SK-N-SH (cell line): ENCODE measurements around the gene CEP170. TPM values are rescaled to one million over a fixed set of nuclear protein-coding genes. Genes with fewer than 3 reads are reported as not detected.

Experiments used
- CTCF ChIA-PET: fragments of 300-600, 350-600 bp; formaldehyde crosslinking; extraction: SDS; loops from one replicate; lab custom pipeline; 2021; lab: Yijun Ruan, JAX
- POLR2A ChIA-PET: fragments of 350-600 bp; sonication (Branson Sonifier 250); formaldehyde crosslinking; extraction: SDS; loops from one replicate; lab custom pipeline; 2020; ENCODE audit warnings: antibody characterized with exemption, inconsistent platforms; lab: Yijun Ruan, JAX
- DNase-seq: peaks from one replicate; pipeline ENCODE4 v3.0.0; 2012
- H2AFZ ChIP-seq: fragments of 200-600 bp; sonication (generic); 2 replicates; pipeline ENCODE4 v1.8.1; 2016; ENCODE audit warnings: antibody characterized with exemption, mild to moderate bottlenecking, low read depth
- H3F3A ChIP-seq: fragments of 200-600 bp; sonication (generic); replicated peaks from 2 replicates; pipeline ENCODE3; 2016; ENCODE audit warnings: antibody characterized with exemption, mild to moderate bottlenecking; ENCODE audit not compliant: insufficient read depth
- H3K27ac ChIP-seq, 2 experiments: fragments of 200-500 bp in 1 of 2; fragments of 200-600 bp in 1 of 2; sonication (Bioruptor generic) in 1 of 2; sonication (generic), shearing (Covaris generic) in 1 of 2; 2 replicates each; pipeline versions ENCODE4 v1.5.1 to v1.6.1; 2014 to 2016; ENCODE audit warnings: low read depth in 2 of 2, inconsistent platforms in 1 of 2, low read length in 1 of 2, mild to moderate bottlenecking in 1 of 2, mixed read lengths in 1 of 2
- H3K27me3 ChIP-seq: fragments of 200-600 bp; sonication (generic), shearing (Covaris generic); 2 replicates; pipeline ENCODE4 v1.6.1; 2016; ENCODE audit warnings: mixed run types; ENCODE audit not compliant: insufficient read depth
- H3K36me3 ChIP-seq, 2 experiments: fragments of 200-500 bp in 1 of 2; fragments of 200-600 bp in 1 of 2; sonication (Bioruptor generic) in 1 of 2; sonication (generic) in 1 of 2; replicated peaks in 1 of 2; 2 replicates each; pipeline versions ENCODE3 to v1.5.1; 2014 to 2016; ENCODE audit warnings: low read length in 1 of 2, mild to moderate bottlenecking in 1 of 2; ENCODE audit not compliant: insufficient read depth in 2 of 2, control insufficient read depth in 1 of 2
- H3K4me1 ChIP-seq, 2 experiments: fragments of 200-500 bp in 1 of 2; fragments of 200-600 bp in 1 of 2; sonication (Bioruptor generic) in 1 of 2; sonication (generic), shearing (Covaris generic) in 1 of 2; 2 replicates each; pipeline versions ENCODE4 v1.5.1 to v1.6.1; 2014 to 2016; ENCODE audit warnings: low read depth in 1 of 2, low read length in 1 of 2, mixed run types in 1 of 2; ENCODE audit not compliant: insufficient read depth in 2 of 2, control insufficient read depth in 1 of 2
- H3K4me2 ChIP-seq: fragments of 200-600 bp; sonication (generic), shearing (Covaris generic); 2 replicates; pipeline ENCODE4 v1.6.1; 2017; ENCODE audit warnings: mixed run types
- H3K4me3 ChIP-seq, 2 experiments: fragments of 200-500 bp in 1 of 2; fragments of 200-600 bp in 1 of 2; sonication (Bioruptor generic) in 1 of 2; sonication (generic), shearing (Covaris generic) in 1 of 2; 2 replicates each; pipeline versions ENCODE4 v1.5.1 to v1.8.1; 2014 to 2016; ENCODE audit warnings: low read depth in 2 of 2, inconsistent platforms in 1 of 2, low read length in 1 of 2, mild to moderate bottlenecking in 1 of 2, mixed read lengths in 1 of 2, moderate library complexity in 1 of 2
- H3K79me2 ChIP-seq: fragments of 200-600 bp; sonication (generic); 2 replicates; pipeline ENCODE4 v1.8.1; 2017; ENCODE audit warnings: mild to moderate bottlenecking; ENCODE audit not compliant: insufficient read depth
- H3K9ac ChIP-seq: fragments of 200-600 bp; sonication (generic); 2 replicates; pipeline ENCODE4 v1.6.1; 2017; ENCODE audit warnings: mixed run types
- H3K9me2 ChIP-seq: fragments of 200-600 bp; sonication (generic); 2 replicates; pipeline ENCODE4 v1.6.1; 2017; ENCODE audit warnings: mixed run types
- H3K9me3 ChIP-seq: fragments of 200-600 bp; sonication (generic); 2 replicates; pipeline ENCODE4 v1.6.1; 2017; ENCODE audit warnings: mixed run types, mild to moderate bottlenecking, moderate library complexity
- H4K20me1 ChIP-seq: fragments of 200-600 bp; sonication (generic); 2 replicates; pipeline ENCODE4 v1.6.1; 2017; ENCODE audit warnings: mild to moderate bottlenecking, mixed run types; ENCODE audit not compliant: insufficient read depth
- CTCF ChIP-seq: fragments of 200-600 bp; sonication (generic); IDR thresholded peaks from 2 replicates; pipeline ENCODE4 v1.6.1; 2017; ENCODE audit warnings: antibody characterized with exemption, mild to moderate bottlenecking, moderate library complexity
- ELF1 ChIP-seq: IDR thresholded peaks from 2 replicates; pipeline ENCODE4 v1.4.0; 2012
- FOSL2 ChIP-seq: IDR thresholded peaks from 2 replicates; pipeline ENCODE4 v1.4.0; 2012; ENCODE audit warnings: low read depth, mild to moderate bottlenecking, moderate library complexity, borderline replicate concordance
- FOXJ3 ChIP-seq: sonication (generic); formaldehyde crosslinking; IDR thresholded peaks from 2 replicates; pipeline ENCODE4 v1.5.1; 2020; ENCODE audit warnings: mild to moderate bottlenecking, missing genetic modification reagents
- FOXM1 ChIP-seq: IDR thresholded peaks from 2 replicates; pipeline ENCODE4 v1.4.0; 2012; ENCODE audit warnings: low read depth, mild to moderate bottlenecking
- GATA2 ChIP-seq: sonication (generic); formaldehyde crosslinking; IDR thresholded peaks from 2 replicates; pipeline ENCODE4 v1.5.0; 2020; ENCODE audit warnings: mild to moderate bottlenecking, missing genetic modification reagents
- MEF2A ChIP-seq: IDR thresholded peaks from 2 replicates; pipeline ENCODE4 v1.4.0; 2012; ENCODE audit warnings: low read depth, borderline replicate concordance
- MXI1 ChIP-seq: IDR thresholded peaks from 2 replicates; pipeline ENCODE4 v1.6.1; 2012; ENCODE audit warnings: mild to moderate bottlenecking, low read depth, low read length, improper control_type of control experiment
- NRF1 ChIP-seq: IDR thresholded peaks from 2 replicates; pipeline ENCODE4 v1.6.1; 2012; ENCODE audit warnings: low read depth, mild to moderate bottlenecking, low read length
- POLR2AphosphoS5 ChIP-seq: IDR thresholded peaks from 2 replicates; pipeline ENCODE4 v1.6.1; 2012; ENCODE audit warnings: low read depth, low read length
- RXRA ChIP-seq: IDR thresholded peaks from 2 replicates; pipeline ENCODE4 v1.4.0; 2012; ENCODE audit warnings: low read depth, mild to moderate bottlenecking, borderline replicate concordance
- TAF1 ChIP-seq: IDR thresholded peaks from 2 replicates; pipeline ENCODE4 v1.6.1; 2012; ENCODE audit warnings: low read depth, mild to moderate bottlenecking, low read length, moderate library complexity, borderline replicate concordance
- TCF12 ChIP-seq: IDR thresholded peaks from 2 replicates; pipeline ENCODE4 v1.4.0; 2012
- USF1 ChIP-seq: IDR thresholded peaks from 2 replicates; pipeline ENCODE4 v1.4.0; 2012; ENCODE audit warnings: low read depth, borderline replicate concordance
- WGBS: methylation state at CpG from one replicate; pipeline ENCODE4 v1.1.6; 2017; ENCODE audit warnings: low lambda C conversion rate; 5-methylcytosine and 5-hydroxymethylcytosine counted together
- polyA plus RNA-seq, 3 experiments: library from polyadenylated mRNA; depleted of rRNA; stranded (reverse); fragments of >200 nt; gene quantifications; 2 replicates each; pipeline ENCODE4 v1.2.3, GENCODE V29; 2012
- TF ChIP-seq, protein P1 (sequence below): IDR thresholded peaks from 2 replicates; pipeline ENCODE4 v1.6.1; 2012; ENCODE audit warnings: mild to moderate bottlenecking, low read depth, low read length, moderate library complexity

CEP170 gene
- polyA plus RNA-seq, 1 of the 3 experiments (the other 2 are of a cell fraction): 67.2 TPM

GRCh38 chr1:243267471-243267880, 12.4 kb upstream of the CEP170 start:
- peaks cover 76% of the 10 kb centered on the region for H3F3A ChIP-seq
- H3K9me3 ChIP-seq: no peaks in the 10 kb centered on the region
- TF ChIP-seq POLR2AphosphoS5: no peak
- no peak for TF ChIP-seq RXRA
- TF ChIP-seq FOXM1: no peak
- TF ChIP-seq, protein P1, sequence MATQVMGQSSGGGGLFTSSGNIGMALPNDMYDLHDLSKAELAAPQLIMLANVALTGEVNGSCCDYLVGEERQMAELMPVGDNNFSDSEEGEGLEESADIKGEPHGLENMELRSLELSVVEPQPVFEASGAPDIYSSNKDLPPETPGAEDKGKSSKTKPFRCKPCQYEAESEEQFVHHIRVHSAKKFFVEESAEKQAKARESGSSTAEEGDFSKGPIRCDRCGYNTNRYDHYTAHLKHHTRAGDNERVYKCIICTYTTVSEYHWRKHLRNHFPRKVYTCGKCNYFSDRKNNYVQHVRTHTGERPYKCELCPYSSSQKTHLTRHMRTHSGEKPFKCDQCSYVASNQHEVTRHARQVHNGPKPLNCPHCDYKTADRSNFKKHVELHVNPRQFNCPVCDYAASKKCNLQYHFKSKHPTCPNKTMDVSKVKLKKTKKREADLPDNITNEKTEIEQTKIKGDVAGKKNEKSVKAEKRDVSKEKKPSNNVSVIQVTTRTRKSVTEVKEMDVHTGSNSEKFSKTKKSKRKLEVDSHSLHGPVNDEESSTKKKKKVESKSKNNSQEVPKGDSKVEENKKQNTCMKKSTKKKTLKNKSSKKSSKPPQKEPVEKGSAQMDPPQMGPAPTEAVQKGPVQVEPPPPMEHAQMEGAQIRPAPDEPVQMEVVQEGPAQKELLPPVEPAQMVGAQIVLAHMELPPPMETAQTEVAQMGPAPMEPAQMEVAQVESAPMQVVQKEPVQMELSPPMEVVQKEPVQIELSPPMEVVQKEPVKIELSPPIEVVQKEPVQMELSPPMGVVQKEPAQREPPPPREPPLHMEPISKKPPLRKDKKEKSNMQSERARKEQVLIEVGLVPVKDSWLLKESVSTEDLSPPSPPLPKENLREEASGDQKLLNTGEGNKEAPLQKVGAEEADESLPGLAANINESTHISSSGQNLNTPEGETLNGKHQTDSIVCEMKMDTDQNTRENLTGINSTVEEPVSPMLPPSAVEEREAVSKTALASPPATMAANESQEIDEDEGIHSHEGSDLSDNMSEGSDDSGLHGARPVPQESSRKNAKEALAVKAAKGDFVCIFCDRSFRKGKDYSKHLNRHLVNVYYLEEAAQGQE: no peak
- DNase-seq: no peak
- CTCF ChIA-PET: no interaction called here
- POLR2A ChIA-PET: no interaction called here
- H3K36me3 ChIP-seq: peaks cover 6 to 11% of the 10 kb centered on the region in 2 experiments
- H3K4me3 ChIP-seq: no peak overlapping the region
- H3K9ac ChIP-seq: peak overlapping the region; percentile 47; the same call in 1 of the 2 replicates
- H3K27ac ChIP-seq: peak overlapping the region; percentile 83 to 95; a peak in 3 of 4 replicates
- WGBS: 83% methylated on average over 10 of the region's 10 CpGs
- H4K20me1 ChIP-seq: no peaks in the 10 kb centered on the region
- H3K4me1 ChIP-seq: peaks cover 29 to 45% of the 10 kb centered on the region in 2 experiments
- peaks cover 68% of the 10 kb centered on the region for H3K79me2 ChIP-seq
- H3K4me2 ChIP-seq: peak overlapping the region; percentile 79; the same call in 1 of the 2 replicates
- no peaks in the 10 kb centered on the region for H3K27me3 ChIP-seq
- no peak overlapping the region; the same call in 1 of the 2 replicates for H2AFZ ChIP-seq
- H3K9me2 ChIP-seq: no peaks in the 10 kb centered on the region

GRCh38 chr1:243266231-243266630, 11.2 kb upstream of the CEP170 start:
- peaks cover 74% of the 10 kb centered on the region for H3K79me2 ChIP-seq
- peak overlapping the region in 1 of 2 experiments; percentile 95; a peak in 2 of 4 replicates for H3K27ac ChIP-seq
- H3K36me3 ChIP-seq: peaks cover 6 to 8% of the 10 kb centered on the region in 2 experiments
- POLR2A ChIA-PET: no interaction called here
- no peak for DNase-seq
- no peak overlapping the region for H3K9ac ChIP-seq
- H3K4me2 ChIP-seq: no peak overlapping the region
- H4K20me1 ChIP-seq: no peaks in the 10 kb centered on the region
- no peaks in the 10 kb centered on the region for H3K9me3 ChIP-seq
- no peaks in the 10 kb centered on the region for H3K27me3 ChIP-seq
- WGBS: 79% methylated on average over 4 of the region's 4 CpGs
- H3K9me2 ChIP-seq: no peaks in the 10 kb centered on the region
- H3K4me1 ChIP-seq: peaks cover 29 to 45% of the 10 kb centered on the region in 2 experiments
- no peak overlapping the region for H2AFZ ChIP-seq
- peaks cover 79% of the 10 kb centered on the region for H3F3A ChIP-seq
- H3K4me3 ChIP-seq: no peak overlapping the region
- CTCF ChIA-PET: no interaction called here
- TF ChIP-seq FOXM1: no peak

- WGBS: 11% methylated on average over 2 of the region's 2 CpGs
- H4K20me1 ChIP-seq: no peaks in the 10 kb centered on the region
- H3K79me2 ChIP-seq: peaks cover 76% of the 10 kb centered on the region
- H3K4me1 ChIP-seq: peaks cover 23 to 41% of the 10 kb centered on the region in 2 experiments
- peak overlapping the region; percentile 80 to 95 for H3K27ac ChIP-seq
- peaks cover 2 to 4% of the 10 kb centered on the region in 2 experiments for H3K36me3 ChIP-seq
- H3K9me3 ChIP-seq: no peaks in the 10 kb centered on the region
- H3K27me3 ChIP-seq: no peaks in the 10 kb centered on the region
- DNase-seq: peak; percentile 16
- peaks cover 80% of the 10 kb centered on the region for H3F3A ChIP-seq
- no peak overlapping the region for H2AFZ ChIP-seq
- ChIA-PET CTCF (interaction anchor here (1.2 kb wide), 1 partner anchor 9 kb away, joined by 3 read pairs; the partner anchor contains the start of genes CEP170 and SDCCAG8), POLR2A (no interaction called here)
- H3K4me3 ChIP-seq: no peak overlapping the region
- H3K9ac ChIP-seq: peak overlapping the region; percentile 23; the same call in 1 of the 2 replicates
- H3K9me2 ChIP-seq: no peaks in the 10 kb centered on the region
- H3K4me2 ChIP-seq: peak overlapping the region; percentile 43
- TF ChIP-seq USF1 (no peak), CTCF (no peak), ELF1 (no peak; the same call in 1 of the 2 replicates), TAF1 (no peak), FOSL2 (no peak), MXI1 (no peak), FOXJ3 (no peak), TCF12 (peak; percentile 89), MEF2A (no peak), POLR2AphosphoS5 (peak; percentile 43; the same call in 1 of the 2 replicates), NRF1 (no peak), GATA2 (no peak)
Measured at GRCh38 chr1:243264717-243265116, 9.6 kb upstream of the CEP170 start.
